SK-N-MC (cell line): Measurements from ENCODE around the gene KCNA10.

Source experiments
- DNase-seq: peaks from one replicate; pipeline ENCODE4 v3.0.0-alpha.2; 2011; ENCODE audit warnings: low read depth, low spot score
- H3K27ac ChIP-seq: fragments of 200-600 bp; sonication (generic); 2 replicates; pipeline ENCODE4 v1.5.1; 2016; ENCODE audit warnings: mixed run types
- H3K36me3 ChIP-seq: fragments of 200-600 bp; sonication (generic); 2 replicates; pipeline ENCODE4 v1.6.1; 2017; ENCODE audit warnings: antibody characterized with exemption, low read length, mixed read lengths; ENCODE audit not compliant: insufficient read depth
- H3K4me3 ChIP-seq: fragments of 200-600 bp; sonication (generic); 2 replicates; pipeline ENCODE4 v1.5.1; 2016
- H3K9ac ChIP-seq: fragments of 200-600 bp; sonication (generic); 2 replicates; pipeline ENCODE4 v1.8.0; 2017; ENCODE audit warnings: mixed run types, mixed read lengths; ENCODE audit not compliant: insufficient read length
- H3K9me3 ChIP-seq: fragments of 200-600 bp; sonication (generic); 2 replicates; pipeline ENCODE4 v1.6.1; 2017; ENCODE audit warnings: low read depth, mild to moderate bottlenecking, antibody characterized with exemption, low read length, moderate library complexity, mixed read lengths
- EZH2 ChIP-seq: fragments of 200-600 bp; sonication (generic); IDR thresholded peaks from one replicate; pipeline ENCODE4 v1.6.1; 2017; ENCODE audit warnings: antibody characterized with exemption
- FOXP2 ChIP-seq: optimal IDR thresholded peaks from 2 replicates; pipeline ENCODE3; 2011; ENCODE audit warnings: mild to moderate bottlenecking, moderate library complexity; ENCODE audit not compliant: insufficient read depth; ENCODE audit errors: extremely low read length, control extremely low read depth
- POLR2AphosphoS5 ChIP-seq: IDR thresholded peaks from 2 replicates; pipeline ENCODE4 v1.6.1; 2012; ENCODE audit warnings: mild to moderate bottlenecking, low read depth, low read length, borderline replicate concordance

KCNA10 gene

GRCh38 chr1:110481968-110482623 is 36.9 kb downstream of the KCNA10 start:
- Histone ChIP-seq H3K36me3 (no peaks in the 10 kb centered on the region), H3K27ac (no peak overlapping the region), H3K4me3 (no peak overlapping the region), H3K9ac (no peak overlapping the region), H3K9me3 (no peaks in the 10 kb centered on the region)
- TF ChIP-seq FOXP2, result no peak
- TF ChIP-seq EZH2, result no peak
- DNase-seq, result no peak

- Histone ChIP-seq H3K9me3 (no peaks in the 10 kb centered on the region), H3K9ac (no peak overlapping the region), H3K4me3 (no peak overlapping the region), H3K27ac (no peak overlapping the region), H3K36me3 (no peaks in the 10 kb centered on the region)
- TF ChIP-seq EZH2 (no peak), POLR2AphosphoS5 (no peak), FOXP2 (no peak)
- DNase-seq, result no peak
These were observed 38.4 kb downstream of the KCNA10 start for GRCh38 chr1:110480356-110481096.

DNA sequence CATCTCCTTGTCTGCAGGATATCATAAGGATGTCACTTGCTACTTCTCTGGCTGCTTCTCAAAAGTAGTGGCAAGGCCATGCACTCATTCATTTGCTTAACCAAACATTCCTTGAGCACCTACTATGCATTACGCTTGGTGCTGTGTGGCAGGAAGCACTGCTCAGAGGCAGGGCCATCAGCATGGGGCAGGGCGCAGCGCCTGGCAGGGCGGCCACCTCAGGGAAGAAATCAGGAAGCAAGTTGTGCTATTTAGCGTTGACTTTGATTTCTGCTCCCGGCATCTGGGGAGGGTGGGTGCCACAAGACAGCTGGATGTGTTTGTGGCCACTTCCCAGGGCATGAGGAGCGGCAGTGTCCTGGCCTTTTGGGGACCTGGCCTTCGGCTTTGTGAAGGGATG is 40.1 kb downstream of the KCNA10 start:
- no peak overlapping the region for H3K9ac ChIP-seq
- TF ChIP-seq FOXP2, result no peak
- no peak for TF ChIP-seq POLR2AphosphoS5
- TF ChIP-seq EZH2, result no peak
- H3K36me3 ChIP-seq, result no peaks in the 10 kb centered on the region
- no peak overlapping the region for H3K27ac ChIP-seq
- no peak for DNase-seq
- H3K4me3 ChIP-seq, result no peak overlapping the region
- H3K9me3 ChIP-seq, result no peaks in the 10 kb centered on the region

DNA sequence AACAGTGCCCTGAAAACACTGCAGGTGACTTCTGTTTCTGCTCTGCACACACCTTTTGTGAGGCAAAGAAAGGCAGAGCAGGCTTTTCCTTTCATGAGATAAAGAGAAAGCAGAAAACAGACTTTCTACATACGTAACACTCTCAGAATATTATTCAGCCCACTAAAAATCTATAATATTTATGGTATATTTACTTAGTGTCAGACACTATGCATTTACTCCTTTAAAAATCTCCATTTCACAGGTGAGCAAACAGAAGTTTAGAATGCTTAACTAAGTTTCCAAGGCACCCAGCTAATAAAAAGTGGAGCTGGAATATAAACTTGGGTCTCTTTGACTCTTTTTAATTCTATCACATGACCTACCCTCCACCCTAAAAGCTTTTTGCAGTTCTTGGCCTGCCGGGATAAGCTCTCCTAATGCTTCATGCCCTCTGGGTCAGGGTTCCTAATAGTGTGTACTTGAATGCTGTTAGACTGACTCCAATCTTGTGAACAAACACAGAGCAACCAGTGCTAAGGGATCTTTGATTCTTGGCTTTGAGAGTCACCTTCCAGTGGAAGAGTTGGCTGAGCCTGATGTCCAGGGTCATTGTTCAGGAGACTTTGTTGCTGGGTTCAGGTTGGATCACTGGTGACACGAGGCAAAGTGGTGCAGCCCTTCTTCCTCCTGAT is 40.9 kb downstream of the KCNA10 start:
- Histone ChIP-seq H3K9ac (no peak overlapping the region), H3K36me3 (no peaks in the 10 kb centered on the region), H3K27ac (no peak overlapping the region), H3K9me3 (no peaks in the 10 kb centered on the region), H3K4me3 (no peak overlapping the region)
- no peak for DNase-seq
- no peak for TF ChIP-seq EZH2
- TF ChIP-seq FOXP2, result no peak
- TF ChIP-seq POLR2AphosphoS5, result no peak

GRCh38 chr1:110477445-110477957 is 41.5 kb downstream of the KCNA10 start:
- DNase-seq, result no peak
- no peak overlapping the region for H3K4me3 ChIP-seq
- no peaks in the 10 kb centered on the region for H3K9me3 ChIP-seq
- TF ChIP-seq POLR2AphosphoS5 (no peak), FOXP2 (no peak), EZH2 (no peak)
- no peak overlapping the region for H3K27ac ChIP-seq
- H3K9ac ChIP-seq, result no peak overlapping the region
- no peaks in the 10 kb centered on the region for H3K36me3 ChIP-seq

GRCh38 chr1:110477041-110477440 is 41.9 kb downstream of the KCNA10 start:
- H3K9me3 ChIP-seq, result no peaks in the 10 kb centered on the region
- DNase-seq, result no peak
- H3K9ac ChIP-seq, result no peak overlapping the region
- no peak overlapping the region for H3K4me3 ChIP-seq
- no peaks in the 10 kb centered on the region for H3K36me3 ChIP-seq
- no peak for TF ChIP-seq EZH2
- no peak for TF ChIP-seq POLR2AphosphoS5
- TF ChIP-seq FOXP2, result no peak
- no peak overlapping the region for H3K27ac ChIP-seq

- Histone ChIP-seq H3K27ac (no peak overlapping the region), H3K36me3 (no peaks in the 10 kb centered on the region), H3K9ac (no peak overlapping the region), H3K4me3 (no peak overlapping the region), H3K9me3 (no peaks in the 10 kb centered on the region)
- TF ChIP-seq EZH2 (no peak), FOXP2 (no peak), POLR2AphosphoS5 (no peak)
- no peak for DNase-seq
These were observed 42.8 kb downstream of the KCNA10 start for GRCh38 chr1:110476028-110476765.
